Fibroblast of upper back skin (primary cell): ENCODE results near the gene TUBA8.
"Not testable (repeated sequence)": the region's sequence is repeated elsewhere in the genome, so short reads cannot be mapped to it uniquely, and the experiment has no call there.

ENCODE experiments used
- DNase-seq: peaks from one replicate; pipeline ENCODE4 v3.0.0-alpha.2; 2013

Gene TUBA8

GRCh38 chr22:18110194-18110953 is at the start of gene TUBA8:
Gene TUBA8 (plus strand): TSS chr22:18110809. CDS start chr22:18110866, 57 bp downstream.
- no peak for DNase-seq

- no peak for DNase-seq
Measured at GRCh38 chr22:18062421-18062820, 48.2 kb upstream of the TUBA8 start.

DNA sequence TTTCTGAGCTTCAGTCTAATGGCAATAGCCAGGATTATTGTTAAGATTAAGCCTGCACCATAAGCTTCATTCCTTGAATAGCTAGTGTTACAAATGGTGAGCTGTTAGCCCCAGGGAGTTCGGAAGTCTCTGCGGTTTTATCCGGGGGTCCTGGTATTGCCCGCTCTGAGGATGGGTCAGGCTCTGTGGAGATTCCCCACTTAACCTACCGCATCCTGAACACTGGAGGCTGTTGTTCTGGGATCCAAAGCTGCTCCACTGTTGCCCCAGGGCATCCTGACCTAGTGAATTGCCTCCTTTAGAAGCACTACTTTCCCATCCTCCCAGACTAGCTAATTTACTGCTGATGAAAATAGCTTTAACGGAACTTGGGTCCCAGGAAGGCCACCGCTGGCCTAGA is 47.3 kb upstream of the TUBA8 start:
- DNase-seq: no peak

GRCh38 chr22:18063715-18064114 is 46.9 kb upstream of the TUBA8 start:
- DNase-seq: not testable (repeated sequence)

DNA sequence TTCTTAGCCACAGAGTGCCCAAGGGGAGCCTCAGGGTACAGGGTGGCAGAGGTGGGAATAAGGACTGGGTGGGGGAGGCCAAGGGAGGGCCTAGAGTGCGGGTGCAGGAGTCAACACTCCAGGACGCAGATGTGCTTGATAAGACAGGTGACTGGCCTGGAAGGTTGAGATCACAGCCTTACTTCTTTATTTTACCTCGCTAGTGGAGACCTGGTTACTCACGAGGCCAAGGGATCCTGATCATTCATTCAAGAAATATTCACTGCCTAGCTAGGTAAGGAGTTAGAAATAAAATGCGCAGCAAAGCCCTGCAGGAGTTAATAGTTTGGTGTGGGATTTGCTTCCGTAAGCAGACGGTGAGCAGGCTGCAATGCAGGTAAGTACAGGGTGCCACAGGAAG is 46.0 kb upstream of the TUBA8 start:
- DNase-seq: no peak

- no peak for DNase-seq
Measured at GRCh38 chr22:18065256-18065655, 45.4 kb upstream of the TUBA8 start.

DNA sequence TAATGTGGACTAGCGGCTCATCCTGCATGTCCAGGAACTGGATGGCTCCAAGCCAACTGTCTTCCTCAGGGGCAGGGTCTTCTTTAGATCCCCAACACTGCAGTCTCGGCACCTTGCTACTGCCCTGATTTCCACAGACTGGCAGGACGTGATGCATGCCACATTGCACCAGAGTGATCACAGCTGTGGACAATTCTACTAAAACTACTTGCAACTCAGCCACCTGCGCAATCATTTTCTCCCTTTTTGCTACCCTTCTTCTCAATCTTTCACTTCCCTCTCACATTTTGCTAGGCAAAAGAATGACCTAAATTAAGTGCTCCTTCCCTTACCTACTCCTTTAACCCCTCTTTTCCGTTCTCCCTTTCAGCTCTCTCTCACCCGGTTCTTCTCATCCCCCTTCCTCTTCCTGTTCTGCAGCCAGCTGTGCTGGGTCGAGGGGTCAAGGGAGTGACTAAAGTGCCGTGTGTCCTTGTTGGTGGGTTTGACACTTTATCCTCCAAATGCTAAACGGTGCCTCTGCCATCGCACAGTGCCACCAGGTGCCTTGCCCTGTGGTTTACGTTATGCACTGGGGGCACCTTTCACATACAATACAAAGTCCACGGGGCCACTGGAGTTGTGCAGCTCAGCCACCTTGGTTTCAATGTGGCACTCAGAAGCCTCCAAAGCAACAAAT is 44.3 kb upstream of the TUBA8 start:
- DNase-seq: no peak

DNA sequence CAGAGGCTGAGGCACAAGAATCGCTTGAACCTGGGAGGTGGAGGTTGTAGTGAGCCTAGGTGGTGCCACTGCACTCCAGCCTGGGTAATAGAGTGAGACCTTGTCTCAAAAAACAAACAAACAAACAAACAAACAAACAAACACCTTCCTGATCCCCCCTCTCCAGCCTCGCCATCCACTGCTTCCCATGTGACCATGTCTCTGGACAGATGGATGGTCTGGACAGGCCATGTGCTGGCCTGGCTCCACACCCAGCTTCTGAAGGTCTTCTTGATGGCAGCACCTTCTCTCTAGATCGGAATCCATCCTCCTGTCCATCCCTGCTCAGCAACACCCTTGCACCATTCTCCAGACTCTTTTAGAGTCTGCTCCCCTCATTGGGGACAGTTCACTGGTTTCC is 43.5 kb upstream of the TUBA8 start:
- DNase-seq: no peak

DNA sequence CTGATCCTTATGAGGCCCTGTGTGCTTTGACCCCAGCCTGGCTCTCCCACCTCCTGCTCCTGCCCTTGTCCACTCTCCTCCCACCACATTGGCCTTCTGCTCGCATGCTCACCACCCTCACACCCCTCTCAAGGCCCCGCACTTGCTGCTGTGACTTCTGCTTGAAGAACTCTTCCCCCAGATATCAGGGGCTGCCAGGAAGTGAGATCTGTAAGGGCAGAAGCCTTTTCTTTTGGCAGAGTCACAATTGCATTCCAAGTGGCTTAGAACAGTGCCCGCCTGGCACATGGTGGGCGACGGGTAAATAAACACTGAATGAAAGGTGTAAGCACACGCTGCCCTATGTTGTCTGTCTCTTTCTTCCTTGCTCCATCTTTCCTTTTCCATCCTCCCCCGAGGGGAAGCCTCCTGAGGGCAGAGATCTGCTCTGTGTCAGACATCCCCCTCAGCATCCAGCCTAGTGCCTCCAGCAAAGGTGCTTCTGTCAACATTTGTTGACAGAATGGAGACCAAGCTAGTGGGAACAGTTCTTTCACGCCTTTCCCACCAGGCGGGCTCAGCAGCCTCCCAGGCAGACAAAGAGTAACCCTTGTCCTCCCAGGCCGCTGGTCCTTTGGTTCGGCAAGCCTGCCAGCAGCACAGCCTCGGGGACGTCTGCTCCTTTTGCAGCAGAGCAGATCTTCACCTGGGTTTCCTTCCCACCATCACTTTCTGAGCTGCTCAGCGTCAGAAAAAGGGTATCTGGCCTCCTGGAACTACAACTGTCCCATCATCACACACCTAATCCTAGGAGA is 42.9 kb upstream of the TUBA8 start:
- no peak for DNase-seq

DNA sequence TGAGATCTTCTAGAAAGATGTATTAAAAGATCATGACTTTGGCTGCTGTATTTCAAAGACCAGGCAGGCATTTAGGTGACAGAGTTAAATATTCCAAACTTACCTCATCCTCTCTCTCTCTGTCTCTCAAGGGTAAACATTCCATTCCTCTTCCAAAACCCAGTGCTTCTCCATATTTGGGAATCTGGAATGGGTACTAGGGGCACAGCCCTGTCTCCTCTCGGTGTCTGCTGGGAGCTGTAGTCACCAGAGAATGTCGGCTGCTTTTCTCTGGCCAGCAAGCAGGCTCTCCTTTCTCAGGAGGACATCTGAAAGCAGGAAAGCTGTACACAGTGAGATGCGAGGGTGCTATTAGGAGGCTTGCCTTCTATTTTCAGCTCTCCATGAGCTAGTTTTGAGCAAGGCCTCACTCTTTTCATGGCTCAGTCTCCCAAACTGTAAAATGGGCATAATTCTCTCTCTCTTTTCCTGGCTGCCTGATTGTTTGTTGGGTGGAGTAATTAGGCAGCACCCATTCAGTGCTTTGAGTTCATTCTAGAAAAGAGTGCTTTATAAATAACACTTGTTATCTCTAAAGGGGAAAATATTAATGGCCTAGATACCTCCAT is 42.1 kb upstream of the TUBA8 start:
- DNase-seq: peak; percentile 83

DNA sequence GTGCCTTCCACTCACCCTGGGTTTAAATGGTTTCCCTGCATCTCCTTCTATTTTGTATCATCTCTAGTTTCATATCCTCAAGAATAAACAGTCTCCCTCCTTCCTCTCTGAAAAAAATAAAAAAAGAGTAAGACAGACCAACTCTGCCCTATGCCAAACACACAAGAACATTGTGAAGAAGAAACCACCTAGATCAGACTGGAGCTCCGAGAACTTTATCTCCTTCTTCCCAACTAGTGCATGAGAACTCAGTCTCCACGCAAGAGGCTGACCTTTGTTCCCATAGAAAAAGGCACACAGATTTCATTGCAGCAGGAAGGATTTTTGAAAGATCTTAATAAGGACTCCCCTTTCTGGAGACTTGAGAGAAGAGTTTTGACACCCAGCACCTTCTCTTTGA is 41.6 kb upstream of the TUBA8 start:
- no peak for DNase-seq

- no peak for DNase-seq
Measured at GRCh38 chr22:18070041-18070440, 40.6 kb upstream of the TUBA8 start.

DNA sequence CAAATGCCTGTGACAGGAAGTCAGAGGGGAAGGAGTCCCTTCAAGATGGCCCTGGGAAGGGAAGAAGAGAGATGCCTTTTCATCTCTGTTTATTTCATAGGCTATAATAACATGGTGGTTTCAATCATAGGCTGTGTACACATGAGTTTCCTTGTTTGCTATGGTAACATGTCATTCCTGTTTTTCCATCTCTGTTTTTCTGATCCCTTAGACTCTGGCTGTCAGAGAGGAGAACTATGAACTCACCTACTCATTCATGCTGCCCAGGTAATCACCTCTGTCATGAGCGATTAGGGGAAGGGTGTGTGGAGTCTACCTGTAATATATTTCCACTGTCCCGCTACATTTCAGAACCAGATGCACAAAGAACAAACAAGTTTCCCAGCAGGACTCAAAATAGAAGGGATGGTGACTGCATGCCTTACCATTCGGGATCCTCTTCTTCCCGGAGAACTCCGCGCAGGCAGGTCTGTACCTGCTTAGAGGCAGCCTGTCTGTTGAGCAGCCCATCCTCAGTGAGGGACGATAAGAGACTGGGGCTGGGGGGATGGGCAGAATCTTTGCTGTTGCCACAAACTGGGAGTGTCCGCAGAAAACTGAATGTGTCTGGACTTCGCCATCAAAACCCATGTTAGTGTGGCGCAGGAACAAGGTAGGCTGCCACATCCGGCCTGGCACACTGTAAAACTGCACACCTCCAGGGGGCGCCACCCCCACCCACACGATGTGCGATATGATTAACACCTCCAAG is 39.9 kb upstream of the TUBA8 start:
- DNase-seq: no peak

DNA sequence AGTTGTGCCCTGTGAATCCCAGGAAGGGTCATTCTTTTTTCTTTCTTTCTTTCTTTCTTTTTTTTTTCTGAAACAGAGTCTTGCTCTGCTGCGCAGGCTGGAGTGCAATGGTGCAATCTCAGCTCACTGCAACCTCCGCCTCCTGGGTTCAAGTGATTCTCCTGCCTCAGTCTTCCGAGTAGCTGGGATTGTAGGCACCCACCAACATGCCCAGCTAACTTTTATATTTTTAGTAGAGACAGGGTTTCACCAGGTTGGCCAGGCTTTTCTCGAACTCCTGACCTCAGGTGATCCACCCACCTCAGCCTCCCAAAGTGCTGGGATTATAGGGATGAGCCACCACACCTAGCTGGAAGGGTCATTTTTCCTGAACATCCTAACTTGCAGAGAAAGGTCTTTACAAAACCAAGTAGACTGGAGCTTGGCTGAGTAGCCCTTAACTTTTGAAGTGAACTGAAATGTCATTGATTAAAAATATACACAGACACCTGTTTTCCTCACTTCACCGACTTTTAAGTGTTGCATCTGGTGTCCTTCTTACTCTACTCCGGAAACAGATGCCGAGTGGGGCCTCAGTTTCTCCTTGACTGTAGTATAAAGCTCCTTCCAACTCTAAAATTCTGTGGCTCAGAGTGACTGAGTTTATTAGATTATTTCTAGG is 39.2 kb upstream of the TUBA8 start:
- DNase-seq: not testable (repeated sequence)

DNA sequence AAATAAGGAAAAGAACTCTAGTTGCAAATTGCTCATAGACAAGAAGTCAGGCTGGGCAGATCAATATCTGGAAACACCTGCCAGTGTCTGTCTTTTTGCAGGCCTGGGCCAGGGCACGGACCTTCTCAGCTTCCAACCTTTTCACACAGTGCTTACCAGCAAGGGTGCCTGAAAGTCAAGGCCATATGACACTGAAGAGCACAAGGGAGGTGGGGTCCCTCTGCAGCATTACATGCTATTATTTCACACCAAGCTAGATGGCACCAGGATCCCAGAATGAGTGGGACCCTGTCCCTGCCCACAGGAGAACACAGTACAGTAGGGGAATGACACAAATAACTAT is 38.7 kb upstream of the TUBA8 start:
- no peak for DNase-seq

GRCh38 chr22:18073467-18073866 is 37.1 kb upstream of the TUBA8 start:
- DNase-seq: no peak

GRCh38 chr22:18073927-18074326 is 36.7 kb upstream of the TUBA8 start:
- DNase-seq: not testable (repeated sequence)

DNA sequence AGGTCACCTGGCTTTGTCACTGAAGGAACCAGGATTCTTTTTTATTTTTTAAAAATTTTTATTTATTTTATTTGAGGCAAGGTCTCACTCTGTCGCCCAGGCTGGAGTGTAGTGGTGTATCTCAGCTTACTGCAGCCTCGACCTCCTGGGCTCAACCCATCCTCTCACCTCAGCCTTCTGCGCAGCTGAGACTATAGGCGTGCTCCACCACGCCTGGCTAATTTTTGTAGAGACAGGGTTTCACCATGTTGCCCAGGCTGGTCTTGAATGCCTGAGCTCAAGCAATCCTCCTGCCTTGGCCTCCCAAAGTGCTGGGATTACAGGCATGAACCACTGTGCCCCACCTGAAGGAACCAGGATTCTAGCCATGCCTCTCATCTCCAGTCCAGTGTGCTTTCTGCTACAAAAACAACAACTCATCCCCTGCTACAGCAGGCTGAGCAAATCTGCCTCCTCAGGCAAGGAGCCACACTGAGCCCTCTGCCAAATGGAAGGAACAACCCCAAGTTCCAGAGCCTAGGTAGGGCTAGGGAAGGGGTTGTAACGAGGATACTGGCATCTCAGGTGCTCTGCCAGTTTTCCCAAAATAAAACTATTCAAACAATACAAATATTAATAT is 35.4 kb upstream of the TUBA8 start:
- no peak for DNase-seq

- DNase-seq: peak; percentile 88
Measured at GRCh38 chr22:18075720-18076497, 34.7 kb upstream of the TUBA8 start.

GRCh38 chr22:18077087-18077638 is 33.4 kb upstream of the TUBA8 start:
- no peak for DNase-seq
